GM23338 (cell line): ENCODE measurements around the gene TPCN2. TPM values are rescaled to one million over a fixed set of nuclear protein-coding genes. Genes with fewer than 3 reads are reported as not detected.

Experiments
- ATAC-seq: fragments of 200-7000 bp; cut with Tn5 transposase; 3 replicates; pipeline ENCODE4 v1.9.1; 2020
- DNase-seq: peaks from one replicate; pipeline ENCODE4 v3.0.0-alpha.2; 2015; ENCODE audit warnings: low spot score
- H2AFZ ChIP-seq: fragments of 200-600 bp; sonication (generic); 2 replicates; pipeline ENCODE4 v1.8.0; 2016; ENCODE audit warnings: antibody characterized with exemption, mild to moderate bottlenecking, moderate library complexity
- H3F3A ChIP-seq: fragments of 200-600 bp; sonication (generic); replicated peaks from 2 replicates; pipeline ENCODE4 v1.8.0; 2017; ENCODE audit warnings: antibody characterized with exemption, mixed run types, low read depth
- H3K27ac ChIP-seq: fragments of 200-600 bp; sonication (generic); 2 replicates; pipeline ENCODE4 v1.6.1; 2016; ENCODE audit warnings: low read depth
- H3K27me3 ChIP-seq: fragments of 200-600 bp; sonication (generic); 2 replicates; pipeline ENCODE4 v1.8.0; 2016; ENCODE audit warnings: mild to moderate bottlenecking, mixed run types, moderate library complexity; ENCODE audit not compliant: insufficient read depth
- H3K36me3 ChIP-seq: fragments of 200-600 bp; sonication (generic); 2 replicates; pipeline ENCODE4 v1.8.0; 2016; ENCODE audit warnings: mild to moderate bottlenecking; ENCODE audit not compliant: insufficient read depth
- H3K4me1 ChIP-seq: fragments of 200-600 bp; sonication (generic); 2 replicates; pipeline ENCODE4 v1.8.0; 2016; ENCODE audit warnings: mild to moderate bottlenecking, moderate library complexity; ENCODE audit not compliant: insufficient read depth
- H3K4me2 ChIP-seq: fragments of 200-600 bp; sonication (generic); 2 replicates; pipeline ENCODE4 v1.7.1; 2017; ENCODE audit warnings: mixed run types
- H3K4me3 ChIP-seq: fragments of 200-600 bp; sonication (generic); 2 replicates; pipeline ENCODE4 v1.6.1; 2016; ENCODE audit warnings: mixed run types
- H3K79me2 ChIP-seq: fragments of 200-600 bp; sonication (generic); replicated peaks from 2 replicates; pipeline ENCODE4 v1.8.0; 2017; ENCODE audit warnings: mild to moderate bottlenecking; ENCODE audit not compliant: insufficient read depth
- H3K9me2 ChIP-seq: fragments of 200-600 bp; sonication (generic); 2 replicates; pipeline ENCODE4 v1.8.0; 2017; ENCODE audit not compliant: insufficient read depth
- H4K20me1 ChIP-seq: fragments of 200-600 bp; sonication (generic); replicated peaks from 2 replicates; pipeline ENCODE4 v1.8.0; 2017; ENCODE audit warnings: mild to moderate bottlenecking; ENCODE audit not compliant: insufficient read depth
- H3K27ac Mint-ChIP-seq: 2 replicates; pipeline ENCODE4 v1.8.0; 2020; ENCODE audit warnings: inconsistent platforms, mild to moderate bottlenecking, moderate library complexity, mixed read lengths
- H3K27me3 Mint-ChIP-seq: 3 replicates; pipeline ENCODE4 v1.8.0; 2022; ENCODE audit warnings: low read depth, mild to moderate bottlenecking, moderate library complexity, mixed read lengths, inconsistent platforms; ENCODE audit not compliant: insufficient read depth, poor library complexity
- H3K36me3 Mint-ChIP-seq: 3 replicates; pipeline ENCODE4 v1.8.0; 2021; ENCODE audit warnings: low read depth, mild to moderate bottlenecking, inconsistent platforms, moderate library complexity, mixed read lengths
- H3K4me1 Mint-ChIP-seq: 3 replicates; pipeline ENCODE4 v1.8.0; 2020; ENCODE audit warnings: mild to moderate bottlenecking, inconsistent platforms, mixed read lengths
- H3K4me3 Mint-ChIP-seq: 3 replicates; pipeline ENCODE4 v1.8.0; 2021; ENCODE audit warnings: moderate library complexity, mild to moderate bottlenecking, inconsistent platforms, mixed read lengths
- H3K9me3 Mint-ChIP-seq: 3 replicates; pipeline ENCODE4 v1.8.0; 2020; ENCODE audit warnings: moderate library complexity, mild to moderate bottlenecking, inconsistent platforms, mixed read lengths
- CREB1 ChIP-seq: fragments of 250-450 bp; sonication (Bioruptor Pico); IDR thresholded peaks from 2 replicates; pipeline ENCODE4 v1.5.0; 2020; ENCODE audit warnings: low read depth, mild to moderate bottlenecking, moderate library complexity
- ETS1 ChIP-seq: IDR thresholded peaks from 2 replicates; pipeline ENCODE4 v1.6.1; 2016; ENCODE audit warnings: antibody characterized with exemption
- EZH2 ChIP-seq: fragments of 200-600 bp; sonication (generic); IDR thresholded peaks from one replicate; pipeline ENCODE4 v1.8.0; 2017; ENCODE audit warnings: antibody characterized with exemption, mild to moderate bottlenecking, low read depth; ENCODE audit not compliant: unreplicated experiment
- EZH2phosphoT487 ChIP-seq: fragments of 200-600 bp; sonication (generic); IDR thresholded peaks from one replicate; pipeline ENCODE4 v1.8.1; 2018; ENCODE audit warnings: antibody characterized with exemption; ENCODE audit not compliant: unreplicated experiment
- JUNB ChIP-seq: IDR thresholded peaks from one replicate; pipeline ENCODE4 v1.6.1; 2016; ENCODE audit warnings: antibody characterized with exemption; ENCODE audit not compliant: unreplicated experiment
- NANOG ChIP-seq: IDR thresholded peaks from 2 replicates; pipeline ENCODE4 v1.6.1; 2016; ENCODE audit warnings: antibody characterized with exemption, borderline replicate concordance
- POLR2AphosphoS5 ChIP-seq: IDR thresholded peaks from 2 replicates; pipeline ENCODE4 v1.6.1; 2016; ENCODE audit warnings: antibody characterized with exemption, low read depth
- STAT1 ChIP-seq: IDR thresholded peaks from one replicate; pipeline ENCODE4 v1.6.1; 2016; ENCODE audit warnings: antibody characterized with exemption; ENCODE audit not compliant: unreplicated experiment
- ZNF114 ChIP-seq: fragments of 250-450 bp; sonication (Bioruptor Pico); IDR thresholded peaks from 2 replicates; pipeline ENCODE4 v1.5.0; 2020; ENCODE audit warnings: mild to moderate bottlenecking, moderate library complexity
- ZNF331 ChIP-seq: fragments of 250-450 bp; sonication (Bioruptor Pico); IDR thresholded peaks from 2 replicates; pipeline ENCODE4 v1.5.0; 2020; ENCODE audit warnings: low read depth, mild to moderate bottlenecking, moderate library complexity
- ZNF462 ChIP-seq: fragments of 250-450 bp; sonication (Bioruptor Pico); IDR thresholded peaks from 2 replicates; pipeline ENCODE4 v1.5.0; 2020; ENCODE audit warnings: mild to moderate bottlenecking, moderate library complexity
- polyA plus RNA-seq: library from polyadenylated mRNA; unstranded; fragments of >200 nt; fragmentation: Nextera tagmentation; extraction: Ambion mirVana; gene quantifications from 2 replicates; pipeline ENCODE4 v1.2.1, GENCODE V29; 2016
- total RNA-seq: library from RNA; depleted of rRNA; stranded (reverse); fragments of >200 nt; shearing (Covaris generic); gene quantifications from 2 replicates; pipeline ENCODE4 v1.2.3, GENCODE V29; 2014
- TF ChIP-seq, protein P1 (sequence below): IDR thresholded peaks from one replicate; pipeline ENCODE4 v1.6.1; 2018; ENCODE audit warnings: antibody characterized with exemption; ENCODE audit not compliant: unreplicated experiment
- TF ChIP-seq, protein P2 (sequence below), 2 experiments: fragments of 200-600 bp in 1 of 2; sonication (generic) in 1 of 2; conservative IDR thresholded peaks; 2 replicates each; pipeline versions ENCODE4 v1.5.1 to v1.6.1; 2016 to 2017; ENCODE audit warnings: antibody characterized with exemption in 2 of 2, low read depth in 2 of 2, mild to moderate bottlenecking in 2 of 2, moderate library complexity in 1 of 2

TPCN2 gene
- total and polyA plus RNA-seq, 2 experiments from 2014 or later = 5.8 to 14.7 TPM

DNA sequence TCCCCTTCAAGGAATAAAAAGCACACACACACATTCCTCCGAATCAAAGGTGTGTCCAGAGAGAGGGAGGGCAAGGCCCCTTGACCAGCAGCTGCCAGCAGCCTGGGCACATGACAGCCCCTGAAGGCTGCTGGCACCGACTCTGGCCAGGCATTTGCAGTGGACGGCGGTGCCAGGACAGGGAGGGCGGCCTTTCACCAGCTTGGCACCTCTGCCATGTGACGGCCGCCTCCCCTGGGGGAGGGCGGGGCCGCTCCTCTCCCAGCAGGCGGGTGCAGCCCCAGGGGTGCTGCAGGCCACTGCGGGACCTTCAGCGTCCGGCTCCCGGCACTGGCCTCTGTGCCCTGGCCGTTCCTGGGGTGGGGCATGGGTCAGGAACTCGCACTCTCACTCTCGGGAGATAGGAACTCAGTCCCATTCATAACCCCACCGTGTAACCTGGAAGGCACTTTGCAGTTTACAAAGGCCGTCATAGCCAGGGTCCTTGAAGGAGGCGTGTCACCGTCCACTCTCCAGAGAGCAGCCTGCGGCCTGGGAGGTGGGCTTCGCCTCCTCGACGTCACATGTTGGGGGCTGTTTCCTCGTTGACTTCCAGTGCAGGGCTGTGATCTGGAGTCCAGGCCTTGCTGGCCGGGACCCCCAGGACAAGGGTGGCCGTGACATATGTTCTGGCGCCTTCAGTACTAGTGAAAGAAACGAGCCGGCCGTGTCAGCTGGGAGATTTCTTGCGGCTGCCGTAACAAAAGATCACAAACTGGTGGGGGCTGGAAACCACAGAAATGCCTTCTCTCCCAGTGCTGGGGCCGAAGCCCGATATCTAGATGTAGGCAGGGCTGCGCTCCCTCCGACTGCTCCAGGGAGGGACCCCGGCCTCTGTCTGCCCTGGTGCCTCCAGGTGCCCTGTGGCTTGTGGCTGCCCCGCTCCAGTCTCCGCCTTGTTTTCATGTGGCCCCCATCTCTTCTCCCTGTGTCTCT is 67.1 kb downstream of the TPCN2 start:
- H3K4me2 ChIP-seq = no peak overlapping the region
- Mint-ChIP-seq H3K9me3 (peaks cover 11% of the 10 kb centered on the region), H3K4me1 (no peaks in the 10 kb centered on the region), H3K27me3 (peaks cover 12% of the 10 kb centered on the region), H3K27ac (no peak overlapping the region), H3K4me3 (no peak overlapping the region), H3K36me3 (peaks cover 3% of the 10 kb centered on the region; the same call in 1 of the 3 replicates)
- DNase-seq (no peak), ATAC-seq (no peak)
- H3K4me3 ChIP-seq = no peak overlapping the region
- no peaks in the 10 kb centered on the region for H4K20me1 ChIP-seq
- TF ChIP-seq CREB1 (CRISPR knock-in tag) (no peak), EZH2phosphoT487 (no peak), JUNB (no peak), ETS1 (no peak), NANOG (no peak), ZNF331 (no peak), STAT1 (no peak), ZNF462 (no peak), ZNF114 (CRISPR knock-in tag) (no peak), POLR2AphosphoS5 (no peak), EZH2 (no peak)
- TF ChIP-seq, protein P1, sequence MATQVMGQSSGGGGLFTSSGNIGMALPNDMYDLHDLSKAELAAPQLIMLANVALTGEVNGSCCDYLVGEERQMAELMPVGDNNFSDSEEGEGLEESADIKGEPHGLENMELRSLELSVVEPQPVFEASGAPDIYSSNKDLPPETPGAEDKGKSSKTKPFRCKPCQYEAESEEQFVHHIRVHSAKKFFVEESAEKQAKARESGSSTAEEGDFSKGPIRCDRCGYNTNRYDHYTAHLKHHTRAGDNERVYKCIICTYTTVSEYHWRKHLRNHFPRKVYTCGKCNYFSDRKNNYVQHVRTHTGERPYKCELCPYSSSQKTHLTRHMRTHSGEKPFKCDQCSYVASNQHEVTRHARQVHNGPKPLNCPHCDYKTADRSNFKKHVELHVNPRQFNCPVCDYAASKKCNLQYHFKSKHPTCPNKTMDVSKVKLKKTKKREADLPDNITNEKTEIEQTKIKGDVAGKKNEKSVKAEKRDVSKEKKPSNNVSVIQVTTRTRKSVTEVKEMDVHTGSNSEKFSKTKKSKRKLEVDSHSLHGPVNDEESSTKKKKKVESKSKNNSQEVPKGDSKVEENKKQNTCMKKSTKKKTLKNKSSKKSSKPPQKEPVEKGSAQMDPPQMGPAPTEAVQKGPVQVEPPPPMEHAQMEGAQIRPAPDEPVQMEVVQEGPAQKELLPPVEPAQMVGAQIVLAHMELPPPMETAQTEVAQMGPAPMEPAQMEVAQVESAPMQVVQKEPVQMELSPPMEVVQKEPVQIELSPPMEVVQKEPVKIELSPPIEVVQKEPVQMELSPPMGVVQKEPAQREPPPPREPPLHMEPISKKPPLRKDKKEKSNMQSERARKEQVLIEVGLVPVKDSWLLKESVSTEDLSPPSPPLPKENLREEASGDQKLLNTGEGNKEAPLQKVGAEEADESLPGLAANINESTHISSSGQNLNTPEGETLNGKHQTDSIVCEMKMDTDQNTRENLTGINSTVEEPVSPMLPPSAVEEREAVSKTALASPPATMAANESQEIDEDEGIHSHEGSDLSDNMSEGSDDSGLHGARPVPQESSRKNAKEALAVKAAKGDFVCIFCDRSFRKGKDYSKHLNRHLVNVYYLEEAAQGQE = no peak
- TF ChIP-seq, protein P2, sequence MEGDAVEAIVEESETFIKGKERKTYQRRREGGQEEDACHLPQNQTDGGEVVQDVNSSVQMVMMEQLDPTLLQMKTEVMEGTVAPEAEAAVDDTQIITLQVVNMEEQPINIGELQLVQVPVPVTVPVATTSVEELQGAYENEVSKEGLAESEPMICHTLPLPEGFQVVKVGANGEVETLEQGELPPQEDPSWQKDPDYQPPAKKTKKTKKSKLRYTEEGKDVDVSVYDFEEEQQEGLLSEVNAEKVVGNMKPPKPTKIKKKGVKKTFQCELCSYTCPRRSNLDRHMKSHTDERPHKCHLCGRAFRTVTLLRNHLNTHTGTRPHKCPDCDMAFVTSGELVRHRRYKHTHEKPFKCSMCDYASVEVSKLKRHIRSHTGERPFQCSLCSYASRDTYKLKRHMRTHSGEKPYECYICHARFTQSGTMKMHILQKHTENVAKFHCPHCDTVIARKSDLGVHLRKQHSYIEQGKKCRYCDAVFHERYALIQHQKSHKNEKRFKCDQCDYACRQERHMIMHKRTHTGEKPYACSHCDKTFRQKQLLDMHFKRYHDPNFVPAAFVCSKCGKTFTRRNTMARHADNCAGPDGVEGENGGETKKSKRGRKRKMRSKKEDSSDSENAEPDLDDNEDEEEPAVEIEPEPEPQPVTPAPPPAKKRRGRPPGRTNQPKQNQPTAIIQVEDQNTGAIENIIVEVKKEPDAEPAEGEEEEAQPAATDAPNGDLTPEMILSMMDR (conservative IDR thresholded peaks at IDR 0.05; ENCODE audit: low read depth in 2 of 2) = no peak
- H3K36me3 ChIP-seq = no peaks in the 10 kb centered on the region
- H3K27ac ChIP-seq = no peak overlapping the region
- H3K9me2 ChIP-seq = no peaks in the 10 kb centered on the region
- H3K27me3 ChIP-seq = no peaks in the 10 kb centered on the region
- H3F3A ChIP-seq = no peaks in the 10 kb centered on the region
- no peaks in the 10 kb centered on the region for H3K4me1 ChIP-seq
- no peaks in the 10 kb centered on the region for H3K79me2 ChIP-seq
- no peak overlapping the region for H2AFZ ChIP-seq
